ENCODE data around the gene BSX. TPM values are rescaled to one million over a fixed set of nuclear protein-coding genes. Genes with fewer than 3 reads are reported as not detected.

Gene BSX
- total RNA-seq, 1 donor from 2014 or later = not detected

DNA sequence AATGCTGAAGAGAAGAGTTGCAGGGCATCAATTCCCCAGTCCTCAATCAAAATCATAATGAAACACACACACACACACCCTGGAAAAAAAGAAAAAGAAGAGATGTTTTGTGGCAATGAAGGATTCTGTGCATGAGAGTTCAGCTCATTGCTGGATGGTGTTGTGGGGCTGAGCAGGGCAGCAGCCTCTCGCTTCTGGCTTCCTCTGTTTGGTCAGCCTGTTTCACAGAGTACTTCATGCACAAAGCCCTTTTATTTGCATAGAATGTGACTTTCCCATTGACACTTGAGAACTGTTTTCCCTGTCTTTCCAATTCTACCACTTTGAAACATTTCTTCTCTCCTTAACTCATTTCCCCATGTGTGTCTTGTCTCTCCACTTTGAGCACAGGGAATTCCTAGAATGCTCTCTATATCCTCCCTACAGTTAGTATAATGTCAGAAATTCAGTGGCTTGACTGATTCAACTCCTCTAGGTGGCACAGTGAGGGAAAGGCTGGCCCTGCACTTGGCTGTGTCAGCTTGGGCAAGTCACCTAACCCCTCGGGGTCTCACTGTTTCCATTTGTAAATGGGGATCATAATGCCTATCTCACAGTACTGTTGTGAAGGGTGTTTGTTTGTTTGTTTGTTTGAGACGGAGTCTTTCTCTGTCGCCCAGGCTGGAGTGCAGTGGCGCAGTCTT is 25.4 kb upstream of the BSX start:
- no peak for DNase-seq (ENCODE audit: extremely low spot score in 2 of 2)
- TF ChIP-seq POLR2AphosphoS5 (IDR thresholded peaks at IDR 0.05; ENCODE audit: insufficient read depth in 1 of 2, low read depth in 1 of 2) = no peak
- TF ChIP-seq, protein P1, sequence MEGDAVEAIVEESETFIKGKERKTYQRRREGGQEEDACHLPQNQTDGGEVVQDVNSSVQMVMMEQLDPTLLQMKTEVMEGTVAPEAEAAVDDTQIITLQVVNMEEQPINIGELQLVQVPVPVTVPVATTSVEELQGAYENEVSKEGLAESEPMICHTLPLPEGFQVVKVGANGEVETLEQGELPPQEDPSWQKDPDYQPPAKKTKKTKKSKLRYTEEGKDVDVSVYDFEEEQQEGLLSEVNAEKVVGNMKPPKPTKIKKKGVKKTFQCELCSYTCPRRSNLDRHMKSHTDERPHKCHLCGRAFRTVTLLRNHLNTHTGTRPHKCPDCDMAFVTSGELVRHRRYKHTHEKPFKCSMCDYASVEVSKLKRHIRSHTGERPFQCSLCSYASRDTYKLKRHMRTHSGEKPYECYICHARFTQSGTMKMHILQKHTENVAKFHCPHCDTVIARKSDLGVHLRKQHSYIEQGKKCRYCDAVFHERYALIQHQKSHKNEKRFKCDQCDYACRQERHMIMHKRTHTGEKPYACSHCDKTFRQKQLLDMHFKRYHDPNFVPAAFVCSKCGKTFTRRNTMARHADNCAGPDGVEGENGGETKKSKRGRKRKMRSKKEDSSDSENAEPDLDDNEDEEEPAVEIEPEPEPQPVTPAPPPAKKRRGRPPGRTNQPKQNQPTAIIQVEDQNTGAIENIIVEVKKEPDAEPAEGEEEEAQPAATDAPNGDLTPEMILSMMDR (IDR thresholded peaks at IDR 0.05) = no peak
- TF ChIP-seq POLR2A (IDR thresholded peaks at IDR 0.05) = no peak
- Histone ChIP-seq H3K27ac (no peak overlapping the region), H3K27me3 (no peaks in the 10 kb centered on the region), H3K4me3 (no peak overlapping the region), H3K4me1 (no peaks in the 10 kb centered on the region), H3K36me3 (no peaks in the 10 kb centered on the region), H3K9me3 (no peaks in the 10 kb centered on the region)
- intact Hi-C loops (cut with DNase I) = no loop called here

DNA sequence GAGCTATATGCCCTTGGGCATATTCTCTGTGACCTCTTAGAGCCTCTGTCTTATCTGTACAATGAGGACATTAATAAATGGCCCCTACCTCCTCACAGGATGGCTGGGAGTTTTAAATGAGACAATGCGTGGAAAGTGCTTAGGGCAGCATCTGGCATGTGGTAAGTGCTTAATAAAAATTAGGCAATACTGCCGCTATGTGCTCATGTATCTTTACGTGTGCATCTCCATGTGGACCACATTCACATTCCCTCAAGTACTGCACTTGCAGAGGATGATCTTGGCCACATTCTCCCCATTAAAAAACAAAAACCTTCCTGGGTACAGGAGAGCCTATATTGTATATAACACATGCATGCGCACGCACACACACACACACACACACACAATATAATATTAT is 19.1 kb upstream of the BSX start:
- no peak for TF ChIP-seq POLR2AphosphoS5 (IDR thresholded peaks at IDR 0.05; ENCODE audit: insufficient read depth in 1 of 2, low read depth in 1 of 2)
- no peak for TF ChIP-seq POLR2A (IDR thresholded peaks at IDR 0.05)
- TF ChIP-seq, protein P1 (IDR thresholded peaks at IDR 0.05) = no peak
- Histone ChIP-seq H3K36me3 (no peaks in the 10 kb centered on the region), H3K9me3 (no peaks in the 10 kb centered on the region), H3K27me3 (no peaks in the 10 kb centered on the region), H3K4me3 (no peak overlapping the region), H3K27ac (no peak overlapping the region), H3K4me1 (no peaks in the 10 kb centered on the region)
- no peak for DNase-seq (ENCODE audit: extremely low spot score in 2 of 2)
- intact Hi-C loops (cut with DNase I) = no loop called here

DNA sequence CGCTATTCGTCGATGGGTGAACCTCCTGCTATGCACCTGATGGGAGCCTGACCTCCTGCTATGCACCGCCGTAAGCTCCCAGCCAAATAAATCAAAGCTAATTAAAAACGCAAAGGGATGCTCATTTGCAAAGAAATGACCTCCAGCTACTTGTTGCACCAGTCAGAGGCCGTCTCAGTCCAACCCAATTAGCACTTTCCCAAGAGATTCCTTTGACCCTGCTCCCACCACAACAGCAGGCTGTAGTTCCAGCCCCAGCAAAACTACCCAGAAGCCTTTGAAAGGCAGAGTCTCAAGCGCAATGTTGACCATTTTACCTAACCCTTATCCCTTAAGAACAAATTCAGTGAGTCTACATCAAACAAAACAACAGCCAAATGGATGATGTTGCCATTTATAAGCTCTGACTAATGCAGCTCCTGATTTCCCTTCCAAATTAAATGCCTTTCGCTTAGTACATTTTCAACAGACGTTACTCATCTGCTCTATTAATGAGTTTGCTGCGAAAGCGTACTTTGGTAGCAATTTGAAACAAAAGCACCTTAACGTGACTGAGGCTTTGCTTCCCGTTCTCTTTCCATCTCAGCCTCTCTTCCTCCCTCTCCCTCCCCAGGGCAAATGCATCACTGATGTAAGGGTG is 17.2 kb upstream of the BSX start:
- H3K27me3 ChIP-seq = no peaks in the 10 kb centered on the region
- intact Hi-C loops (cut with DNase I) = no loop called here
- no peak overlapping the region for H3K4me3 ChIP-seq

DNA sequence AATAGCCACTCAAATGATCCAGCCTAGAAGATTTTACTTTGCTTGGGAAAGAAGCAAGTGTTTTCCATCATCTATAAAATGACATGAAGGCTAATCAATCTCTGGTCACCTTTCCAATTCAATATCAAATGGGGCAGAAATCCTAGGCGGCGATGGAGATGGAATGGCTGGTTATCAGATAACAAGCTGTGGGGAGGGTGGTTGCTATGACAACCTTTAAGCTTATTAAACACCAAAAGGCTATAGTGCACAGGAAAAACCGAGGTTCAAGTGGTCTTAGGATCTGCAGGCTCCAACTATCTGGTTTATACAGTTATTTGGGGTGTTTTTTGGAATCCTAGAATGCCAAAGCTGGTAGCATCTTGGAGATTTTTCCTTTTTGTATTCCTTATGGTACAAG is 13.9 kb upstream of the BSX start:
- Histone ChIP-seq H3K9me3 (no peaks in the 10 kb centered on the region), H3K4me3 (no peak overlapping the region), H3K27me3 (no peaks in the 10 kb centered on the region), H3K4me1 (no peaks in the 10 kb centered on the region), H3K36me3 (no peaks in the 10 kb centered on the region), H3K27ac (no peak overlapping the region)
- intact Hi-C loops (cut with DNase I) = no loop called here
- TF ChIP-seq, protein P1 (IDR thresholded peaks at IDR 0.05) = no peak
- no peak for TF ChIP-seq POLR2AphosphoS5 (IDR thresholded peaks at IDR 0.05; ENCODE audit: insufficient read depth in 1 of 2, low read depth in 1 of 2)
- no peak for TF ChIP-seq POLR2A (IDR thresholded peaks at IDR 0.05)
- no peak for DNase-seq (ENCODE audit: extremely low spot score in 2 of 2)

More for the DNA sequence above, 17.2 kb upstream of the BSX start:
- Histone ChIP-seq H3K27ac (no peak overlapping the region), H3K9me3 (no peaks in the 10 kb centered on the region), H3K36me3 (no peaks in the 10 kb centered on the region), H3K4me1 (no peaks in the 10 kb centered on the region)
- peak in 1 of 2 donors; percentile 25 for DNase-seq (ENCODE audit: extremely low spot score in 2 of 2)
- TF ChIP-seq, protein P1 (IDR thresholded peaks at IDR 0.05) = no peak
- TF ChIP-seq POLR2A (IDR thresholded peaks at IDR 0.05) (no peak), POLR2AphosphoS5 (IDR thresholded peaks at IDR 0.05; ENCODE audit: insufficient read depth in 1 of 2, low read depth in 1 of 2) (no peak)

Data from vagina (tissue), 2 donors.